Placental pericyte (primary cell): Measurements from ENCODE around the gene ADRB2. TPM values are rescaled to one million over a fixed set of nuclear protein-coding genes. Genes with fewer than 3 reads are reported as not detected.

Experiments
- total RNA-seq: library from RNA; depleted of rRNA; stranded (reverse); fragments of >200 nt; gene quantifications from 2 replicates; pipeline ENCODE4 v1.2.3, GENCODE V29; 2012

ADRB2 gene
- total RNA-seq, result 0.66 and 2.3 TPM in 2 replicates

GRCh38 chr5:148826053-148826738, at the start of gene ADRB2:
Gene ADRB2 (plus strand): TSS chr5:148826611. CDS start chr5:148826832, 221 bp downstream.

Other genes starting within 250 kb of the ADRB2 start
- not detected in 2 replicates for gene HTR4, start 172.1 kb upstream of the ADRB2 start, total RNA-seq
- 0.44 and 10.6 TPM in 2 replicates for gene SH3TC2, start 236.5 kb downstream of the ADRB2 start, total RNA-seq